SU-DHL-6 (cell line): Measurements from ENCODE around the gene SOX10.

Experiments used
- CTCF ChIP-seq: fragments of 200-600 bp; sonication (generic); IDR thresholded peaks from one replicate; pipeline ENCODE4 v1.5.1; 2017; ENCODE audit warnings: antibody characterized with exemption, mild to moderate bottlenecking, low read length, moderate library complexity; ENCODE audit not compliant: insufficient read depth, poor library complexity, severe bottlenecking
- EZH2phosphoT487 ChIP-seq: fragments of 200-600 bp; sonication (generic), shearing (Covaris generic); conservative IDR thresholded peaks from 2 replicates; pipeline ENCODE4 v1.6.1; 2018; ENCODE audit warnings: mild to moderate bottlenecking, antibody characterized with exemption, low read length, moderate library complexity, mixed read lengths

GRCh38 chr22:38030311-38031133 lies 46.2 kb upstream of the SOX10 start:
- TF ChIP-seq CTCF (no peak), EZH2phosphoT487 (no peak)
